Neuronal stem cell (in vitro differentiated cells): ENCODE measurements around the gene PCCA.

Experiments
- DNase-seq: peaks from one replicate; pipeline ENCODE4 v3.0.0-alpha.2; 2013; ENCODE audit warnings: low spot score
- H2AFZ ChIP-seq: one replicate; pipeline ENCODE4 v1.6.1; 2013; ENCODE audit warnings: mild to moderate bottlenecking, low read length, inconsistent platforms
- H2AK5ac ChIP-seq: 2 replicates; pipeline ENCODE4 v1.6.1; 2013; ENCODE audit warnings: low read depth, mild to moderate bottlenecking, inconsistent platforms, low read length, moderate library complexity, mixed read lengths
- H2BK120ac ChIP-seq: 2 replicates; pipeline ENCODE4 v1.6.1; 2013; ENCODE audit warnings: low read depth, mild to moderate bottlenecking, inconsistent platforms, low read length, moderate library complexity, mixed read lengths
- H2BK12ac ChIP-seq: one replicate; pipeline ENCODE4 v1.6.1; 2013; ENCODE audit warnings: low read length, inconsistent platforms
- H2BK15ac ChIP-seq: 2 replicates; pipeline ENCODE4 v1.6.1; 2013; ENCODE audit warnings: mild to moderate bottlenecking, low read length, inconsistent platforms, mixed read lengths
- H2BK5ac ChIP-seq: one replicate; pipeline ENCODE4 v1.6.1; 2013; ENCODE audit warnings: inconsistent platforms, mild to moderate bottlenecking, low read length, moderate library complexity
- H3K14ac ChIP-seq: one replicate; pipeline ENCODE4 v1.6.1; 2013; ENCODE audit warnings: low read length, inconsistent platforms
- H3K18ac ChIP-seq: 2 replicates; pipeline ENCODE4 v1.6.1; 2013; ENCODE audit warnings: low read length, inconsistent platforms
- H3K23ac ChIP-seq: 2 replicates; pipeline ENCODE4 v1.6.1; 2013; ENCODE audit warnings: low read depth, mild to moderate bottlenecking, mixed read lengths, low read length, inconsistent platforms; ENCODE audit not compliant: poor library complexity
- H3K27ac ChIP-seq: replicated peaks from 3 replicates; pipeline ENCODE4 v1.5.1; 2013; ENCODE audit warnings: low read length, inconsistent platforms
- H3K27me3 ChIP-seq, 3 experiments: 2 replicates each; pipeline ENCODE4 v1.6.1; 2013; ENCODE audit warnings: low read length in 3 of 3, mild to moderate bottlenecking in 2 of 3, inconsistent platforms in 1 of 3, low read depth in 1 of 3, mixed read lengths in 1 of 3, moderate library complexity in 1 of 3; ENCODE audit not compliant: control insufficient read depth in 3 of 3, insufficient read depth in 3 of 3
- H3K36me3 ChIP-seq, 2 donors: replicated peaks in 1 of 2; 2 replicates each; pipeline ENCODE4 v1.6.1; 2013; ENCODE audit warnings: low read length in 2 of 2; ENCODE audit not compliant: control insufficient read depth in 2 of 2, insufficient read depth in 2 of 2
- H3K4ac ChIP-seq: 2 replicates; pipeline ENCODE4 v1.6.1; 2013; ENCODE audit warnings: inconsistent platforms, mild to moderate bottlenecking, low read length, moderate library complexity
- H3K4me1 ChIP-seq, 2 donors: 1 replicate in 1 of 2; 2 replicates in 1 of 2; pipeline ENCODE4 v1.6.1; 2013; ENCODE audit warnings: low read length in 2 of 2, low read depth in 1 of 2; ENCODE audit not compliant: control insufficient read depth in 2 of 2, insufficient read depth in 1 of 2
- H3K4me2 ChIP-seq: one replicate; pipeline ENCODE4 v1.6.1; 2013; ENCODE audit warnings: mild to moderate bottlenecking, low read length, inconsistent platforms; ENCODE audit not compliant: insufficient read depth, poor library complexity, severe bottlenecking
- H3K4me3 ChIP-seq, 2 donors: 2 replicates each; pipeline ENCODE4 v1.5.1; 2013; ENCODE audit warnings: low read length in 2 of 2, mild to moderate bottlenecking in 2 of 2, inconsistent platforms in 1 of 2, moderate library complexity in 1 of 2
- H3K79me1 ChIP-seq: one replicate; pipeline ENCODE4 v1.6.1; 2013; ENCODE audit warnings: low read depth, mild to moderate bottlenecking, inconsistent platforms, low read length, moderate library complexity
- H3K9ac ChIP-seq: one replicate; pipeline ENCODE4 v1.6.1; 2013; ENCODE audit warnings: mild to moderate bottlenecking, low read depth, low read length, inconsistent platforms; ENCODE audit not compliant: poor library complexity
- H3K9me3 ChIP-seq, 2 donors: replicated peaks in 1 of 2; 2 replicates each; pipeline versions ENCODE3 to v1.6.1; 2013; ENCODE audit warnings: low read length in 2 of 2, mild to moderate bottlenecking in 2 of 2, inconsistent platforms in 1 of 2, low read depth in 1 of 2, mixed read lengths in 1 of 2, moderate library complexity in 1 of 2; ENCODE audit not compliant: control insufficient read depth in 2 of 2, insufficient read depth in 1 of 2
- H4K8ac ChIP-seq: one replicate; pipeline ENCODE4 v1.6.1; 2013; ENCODE audit warnings: low read depth, mild to moderate bottlenecking, inconsistent platforms, low read length, moderate library complexity
- H4K91ac ChIP-seq: one replicate; pipeline ENCODE4 v1.6.1; 2013; ENCODE audit warnings: low read length, low read depth, mild to moderate bottlenecking, inconsistent platforms; ENCODE audit not compliant: poor library complexity
- WGBS, 2 donors: extraction: QIAGEN DNeasy Blood & Tissue Kit; methylation state at CpG; one replicate each; pipeline ENCODE4 v1.1.7; 2013; ENCODE audit warnings: missing lambda C conversion rate in 2 of 2, mixed read lengths in 1 of 2; ENCODE audit not compliant: insufficient read length in 2 of 2, insufficient replicate concordance in 1 of 2; ENCODE audit errors: extremely low coverage in 2 of 2; 5-methylcytosine and 5-hydroxymethylcytosine counted together

Gene PCCA

DNA sequence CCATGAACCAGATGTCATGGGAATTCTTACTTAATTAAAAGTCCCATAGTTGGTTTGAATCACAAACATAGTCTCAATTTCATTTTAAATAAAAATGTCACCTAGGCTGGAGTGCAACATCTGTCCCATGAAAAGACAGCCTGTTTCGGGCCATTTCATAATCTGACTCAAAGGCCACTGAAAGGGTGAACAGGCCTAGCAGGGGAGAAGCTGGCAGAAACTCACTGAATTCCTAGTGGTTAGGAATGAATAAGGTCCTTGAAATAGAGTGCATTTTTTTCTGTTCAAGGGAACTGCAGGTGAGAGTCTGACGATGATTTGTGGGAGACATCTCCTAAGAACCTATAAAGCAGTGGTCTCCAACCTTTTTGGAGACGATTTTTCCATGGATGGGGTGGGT, 44.0 kb upstream of the PCCA start:
- Histone ChIP-seq H3K9me3 (no peaks in the 10 kb centered on the region), H3K27me3 (no peaks in the 10 kb centered on the region), H3K4ac (no peak overlapping the region), H2AK5ac (no peak overlapping the region), H3K14ac (no peak overlapping the region), H3K4me2 (no peak overlapping the region), H3K36me3 (no peaks in the 10 kb centered on the region), H2BK15ac (no peak overlapping the region), H3K4me1 (no peaks in the 10 kb centered on the region), H3K23ac (no peak overlapping the region), H2BK5ac (no peak overlapping the region), H3K27ac (no peak overlapping the region), H2AFZ (no peak overlapping the region), H2BK120ac (no peak overlapping the region), H3K79me1 (no peaks in the 10 kb centered on the region), H3K9ac (no peak overlapping the region), H3K18ac (no peak overlapping the region), H2BK12ac (no peak overlapping the region), H3K4me3 (no peak overlapping the region), H4K8ac (no peak overlapping the region), H4K91ac (no peak overlapping the region)
- no peak for DNase-seq
- WGBS, 2 donors: no CpG with 5 or more reads among the region's 3 CpGs

GRCh38 chr13:100045355-100045754, 43.5 kb upstream of the PCCA start:
- Histone ChIP-seq H4K91ac (no peak overlapping the region), H3K27ac (no peak overlapping the region), H2BK5ac (no peak overlapping the region), H3K18ac (no peak overlapping the region), H3K4me3 (no peak overlapping the region), H4K8ac (no peak overlapping the region), H3K4me2 (no peak overlapping the region), H3K27me3 (no peaks in the 10 kb centered on the region), H3K4me1 (no peaks in the 10 kb centered on the region), H2AK5ac (no peak overlapping the region), H3K79me1 (no peaks in the 10 kb centered on the region), H2AFZ (no peak overlapping the region), H3K36me3 (no peaks in the 10 kb centered on the region), H2BK12ac (no peak overlapping the region), H3K9me3 (no peaks in the 10 kb centered on the region), H2BK15ac (no peak overlapping the region), H3K9ac (no peak overlapping the region), H3K23ac (no peak overlapping the region), H3K4ac (no peak overlapping the region), H3K14ac (no peak overlapping the region), H2BK120ac (no peak overlapping the region)
- WGBS, 2 donors: no CpG with 5 or more reads among the region's 3 CpGs
- no peak for DNase-seq

GRCh38 chr13:100051070-100051469, 37.8 kb upstream of the PCCA start:
- no peak overlapping the region for H2BK5ac ChIP-seq
- no peak overlapping the region for H2AK5ac ChIP-seq
- no peak overlapping the region for H3K27ac ChIP-seq
- no peak overlapping the region for H3K4me3 ChIP-seq
- no CpG with 5 or more reads among the region's 3 CpGs for WGBS, 2 donors
- no peak overlapping the region for H3K23ac ChIP-seq
- no peak overlapping the region for H2AFZ ChIP-seq
- no peak overlapping the region for H2BK15ac ChIP-seq
- H3K79me1 ChIP-seq: no peaks in the 10 kb centered on the region
- no peak for DNase-seq
- H3K27me3 ChIP-seq: no peaks in the 10 kb centered on the region
- no peak overlapping the region for H4K91ac ChIP-seq
- H2BK120ac ChIP-seq: no peak overlapping the region
- no peak overlapping the region for H3K4ac ChIP-seq
- no peak overlapping the region for H3K14ac ChIP-seq
- H3K36me3 ChIP-seq: no peaks in the 10 kb centered on the region
- H3K9me3 ChIP-seq: no peaks in the 10 kb centered on the region
- H2BK12ac ChIP-seq: no peak overlapping the region
- no peak overlapping the region for H3K4me2 ChIP-seq
- no peak overlapping the region for H3K9ac ChIP-seq
- H3K18ac ChIP-seq: no peak overlapping the region
- H4K8ac ChIP-seq: no peak overlapping the region
- peaks cover 0 to 2% of the 10 kb centered on the region in 2 donors for H3K4me1 ChIP-seq

- Histone ChIP-seq H2BK120ac (no peak overlapping the region), H2BK12ac (no peak overlapping the region), H3K18ac (no peak overlapping the region), H3K9me3 (peaks cover 0 to 6% of the 10 kb centered on the region in 2 donors), H3K4me2 (no peak overlapping the region), H3K27ac (no peak overlapping the region), H3K4me3 (no peak overlapping the region), H4K91ac (no peak overlapping the region), H2BK5ac (no peak overlapping the region), H2AFZ (no peak overlapping the region), H3K9ac (no peak overlapping the region), H4K8ac (no peak overlapping the region), H3K4ac (no peak overlapping the region), H3K27me3 (no peaks in the 10 kb centered on the region), H2BK15ac (no peak overlapping the region), H3K23ac (no peak overlapping the region), H3K14ac (no peak overlapping the region), H3K36me3 (no peaks in the 10 kb centered on the region), H3K4me1 (peaks cover 2 to 5% of the 10 kb centered on the region in 2 donors), H3K79me1 (no peaks in the 10 kb centered on the region), H2AK5ac (no peak overlapping the region)
- DNase-seq: no peak
- no CpG with 5 or more reads among the region's 3 CpGs for WGBS, 2 donors
Measured at GRCh38 chr13:100059827-100060226, 29.1 kb upstream of the PCCA start.
